Uterus (tissue), 2 donors: ENCODE results near the gene ZNF414.

Experiments
- CTCF ChIP-seq, 4 experiments: fragments of 200-600 bp in 2 of 4; fragments of 450-650 bp in 2 of 4; sonication (generic) in 2 of 4; IDR thresholded peaks; one replicate each; pipeline ENCODE4 v1.5.1; 2016 to 2019; ENCODE audit warnings: antibody characterized with exemption in 4 of 4, mild to moderate bottlenecking in 2 of 4, moderate library complexity in 1 of 4
- POLR2A ChIP-seq, 2 donors: fragments of 450-650 bp; IDR thresholded peaks; one replicate each; pipeline ENCODE4 v1.6.1; 2016; ENCODE audit warnings: antibody characterized with exemption in 2 of 2, mild to moderate bottlenecking in 1 of 2, moderate library complexity in 1 of 2

- TF ChIP-seq CTCF (IDR thresholded peaks at IDR 0.05) (no peak), POLR2A (IDR thresholded peaks at IDR 0.05) (no peak)
Observed at GRCh38 chr19:8518536-8518935, 4.6 kb upstream of the ZNF414 start.
